SK-N-MC (cell line): ENCODE measurements around the gene RTKN2.
"Not testable (repeated sequence)": the region's sequence is repeated elsewhere in the genome, so short reads cannot be mapped to it uniquely, and the experiment has no call there.

Experiments used
- EZH2 ChIP-seq: fragments of 200-600 bp; sonication (generic); IDR thresholded peaks from one replicate; pipeline ENCODE4 v1.6.1; 2017; ENCODE audit warnings: antibody characterized with exemption
- POLR2AphosphoS5 ChIP-seq: IDR thresholded peaks from 2 replicates; pipeline ENCODE4 v1.6.1; 2012; ENCODE audit warnings: mild to moderate bottlenecking, low read depth, low read length, borderline replicate concordance

GRCh38 chr10:62281348-62281747, 12.7 kb upstream of the RTKN2 start:
- TF ChIP-seq POLR2AphosphoS5, EZH2: not testable (repeated sequence)
